Measurements from ENCODE around the gene NTM.

The NTM gene

GRCh38 chr11:132228746-132229325 lies 858.4 kb downstream of the NTM start:
- Histone ChIP-seq H3K9me3 (ENCODE audit: control insufficient read depth in 2 of 2, low read length in 2 of 2) (peaks cover 1 to 2% of the 10 kb centered on the region in 2 donors), H3K27me3 (ENCODE audit: control insufficient read depth in 2 of 2, insufficient read depth in 2 of 2, low read length in 2 of 2) (no peaks in the 10 kb centered on the region), H3K4me1 (ENCODE audit: control insufficient read depth in 2 of 2, insufficient read depth in 2 of 2, low read length in 2 of 2) (no peaks in the 10 kb centered on the region), H3K9ac (ENCODE audit: low read depth in 1 of 2, low read length in 2 of 2) (no peak overlapping the region), H3K36me3 (ENCODE audit: control insufficient read depth in 2 of 2, insufficient read depth in 2 of 2, low read length in 2 of 2) (no peaks in the 10 kb centered on the region), H3K4me3 (ENCODE audit: low read length in 2 of 2) (no peak overlapping the region), H3K27ac (ENCODE audit: low read depth in 2 of 2, low read length in 2 of 2) (no peak overlapping the region)

GRCh38 chr11:132231656-132232347 lies 861.4 kb downstream of the NTM start:
- Histone ChIP-seq H3K9me3 (ENCODE audit: control insufficient read depth in 2 of 2, low read length in 2 of 2) (no peaks in the 10 kb centered on the region), H3K27me3 (ENCODE audit: control insufficient read depth in 2 of 2, insufficient read depth in 2 of 2, low read length in 2 of 2) (no peaks in the 10 kb centered on the region), H3K27ac (ENCODE audit: low read depth in 2 of 2, low read length in 2 of 2) (no peak overlapping the region), H3K9ac (ENCODE audit: low read depth in 1 of 2, low read length in 2 of 2) (no peak overlapping the region), H3K4me1 (ENCODE audit: control insufficient read depth in 2 of 2, insufficient read depth in 2 of 2, low read length in 2 of 2) (no peaks in the 10 kb centered on the region), H3K36me3 (ENCODE audit: control insufficient read depth in 2 of 2, insufficient read depth in 2 of 2, low read length in 2 of 2) (no peaks in the 10 kb centered on the region), H3K4me3 (ENCODE audit: low read length in 2 of 2) (no peak overlapping the region)

GRCh38 chr11:132234878-132235277 lies 864.5 kb downstream of the NTM start:
- H3K9ac ChIP-seq (ENCODE audit: low read depth in 1 of 2, low read length in 2 of 2), result no peak overlapping the region
- no peak overlapping the region for H3K27ac ChIP-seq (ENCODE audit: low read depth in 2 of 2, low read length in 2 of 2)
- H3K4me1 ChIP-seq (ENCODE audit: control insufficient read depth in 2 of 2, insufficient read depth in 2 of 2, low read length in 2 of 2), result no peaks in the 10 kb centered on the region
- no peaks in the 10 kb centered on the region for H3K9me3 ChIP-seq (ENCODE audit: control insufficient read depth in 2 of 2, low read length in 2 of 2)
- H3K4me3 ChIP-seq (ENCODE audit: low read length in 2 of 2), result no peak overlapping the region
- no peaks in the 10 kb centered on the region for H3K27me3 ChIP-seq (ENCODE audit: control insufficient read depth in 2 of 2, insufficient read depth in 2 of 2, low read length in 2 of 2)
- H3K36me3 ChIP-seq (ENCODE audit: control insufficient read depth in 2 of 2, insufficient read depth in 2 of 2, low read length in 2 of 2), result no peaks in the 10 kb centered on the region

DNA sequence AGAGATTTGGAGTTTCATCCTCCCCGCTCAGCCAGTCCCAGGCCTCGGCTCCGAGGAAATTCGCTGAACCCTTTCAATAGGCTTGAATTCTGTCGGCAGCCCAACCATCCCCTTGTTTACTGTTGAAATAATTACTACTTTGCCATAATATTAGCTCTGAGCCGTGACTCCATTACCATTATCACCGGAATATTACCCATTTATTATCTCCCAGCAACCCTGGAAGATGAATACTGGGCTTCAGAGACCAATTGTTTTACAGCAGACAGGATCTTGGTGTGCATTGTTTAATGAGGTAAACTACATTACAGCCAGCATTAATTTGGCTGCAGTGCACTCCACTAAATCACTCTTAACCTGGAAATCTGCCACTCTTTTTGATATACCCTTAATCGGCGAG lies 867.4 kb downstream of the NTM start:
- no peaks in the 10 kb centered on the region for H3K36me3 ChIP-seq (ENCODE audit: control insufficient read depth in 2 of 2, insufficient read depth in 2 of 2, low read length in 2 of 2)
- no peaks in the 10 kb centered on the region for H3K4me1 ChIP-seq (ENCODE audit: control insufficient read depth in 2 of 2, insufficient read depth in 2 of 2, low read length in 2 of 2)
- no peak overlapping the region for H3K4me3 ChIP-seq (ENCODE audit: low read length in 2 of 2)
- no peaks in the 10 kb centered on the region for H3K9me3 ChIP-seq (ENCODE audit: control insufficient read depth in 2 of 2, low read length in 2 of 2)
- H3K27me3 ChIP-seq (ENCODE audit: control insufficient read depth in 2 of 2, insufficient read depth in 2 of 2, low read length in 2 of 2), result no peaks in the 10 kb centered on the region
- H3K27ac ChIP-seq (ENCODE audit: low read depth in 2 of 2, low read length in 2 of 2), result no peak overlapping the region
- H3K9ac ChIP-seq (ENCODE audit: low read depth in 1 of 2, low read length in 2 of 2), result no peak overlapping the region

GRCh38 chr11:132238331-132238866 lies 868.0 kb downstream of the NTM start:
- Histone ChIP-seq H3K36me3 (ENCODE audit: control insufficient read depth in 2 of 2, insufficient read depth in 2 of 2, low read length in 2 of 2) (no peaks in the 10 kb centered on the region), H3K27me3 (ENCODE audit: control insufficient read depth in 2 of 2, insufficient read depth in 2 of 2, low read length in 2 of 2) (no peaks in the 10 kb centered on the region), H3K9me3 (ENCODE audit: control insufficient read depth in 2 of 2, low read length in 2 of 2) (no peaks in the 10 kb centered on the region), H3K4me1 (ENCODE audit: control insufficient read depth in 2 of 2, insufficient read depth in 2 of 2, low read length in 2 of 2) (no peaks in the 10 kb centered on the region), H3K4me3 (ENCODE audit: low read length in 2 of 2) (no peak overlapping the region), H3K27ac (ENCODE audit: low read depth in 2 of 2, low read length in 2 of 2) (no peak overlapping the region), H3K9ac (ENCODE audit: low read depth in 1 of 2, low read length in 2 of 2) (no peak overlapping the region)

DNA sequence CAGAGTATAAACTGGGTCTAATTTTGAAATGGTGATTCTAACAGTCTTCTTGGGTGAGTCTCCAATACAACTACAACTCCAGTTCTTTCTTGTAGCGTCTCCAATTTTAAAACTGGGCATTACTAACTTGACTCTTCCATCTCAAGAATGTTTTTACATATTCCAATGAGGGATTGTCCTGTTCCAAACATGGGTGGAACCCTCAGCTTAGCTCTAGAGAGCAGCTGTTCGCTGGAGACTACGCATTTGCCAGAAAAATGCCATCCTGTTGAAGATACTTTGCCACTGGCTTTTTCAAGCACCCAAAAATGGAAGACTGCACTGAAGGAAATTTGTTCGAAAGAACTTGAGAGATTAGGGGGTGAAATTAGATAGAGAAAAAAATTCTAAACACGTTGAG lies 870.0 kb downstream of the NTM start:
- Histone ChIP-seq H3K27me3 (ENCODE audit: control insufficient read depth in 2 of 2, insufficient read depth in 2 of 2, low read length in 2 of 2) (no peaks in the 10 kb centered on the region), H3K4me3 (ENCODE audit: low read length in 2 of 2) (no peak overlapping the region), H3K9me3 (ENCODE audit: control insufficient read depth in 2 of 2, low read length in 2 of 2) (no peaks in the 10 kb centered on the region), H3K36me3 (ENCODE audit: control insufficient read depth in 2 of 2, insufficient read depth in 2 of 2, low read length in 2 of 2) (no peaks in the 10 kb centered on the region), H3K4me1 (ENCODE audit: control insufficient read depth in 2 of 2, insufficient read depth in 2 of 2, low read length in 2 of 2) (no peaks in the 10 kb centered on the region), H3K27ac (ENCODE audit: low read depth in 2 of 2, low read length in 2 of 2) (no peak overlapping the region), H3K9ac (ENCODE audit: low read depth in 1 of 2, low read length in 2 of 2) (no peak overlapping the region)

- Histone ChIP-seq H3K9ac (ENCODE audit: low read depth in 1 of 2, low read length in 2 of 2) (no peak overlapping the region), H3K36me3 (ENCODE audit: control insufficient read depth in 2 of 2, insufficient read depth in 2 of 2, low read length in 2 of 2) (no peaks in the 10 kb centered on the region), H3K4me1 (ENCODE audit: control insufficient read depth in 2 of 2, insufficient read depth in 2 of 2, low read length in 2 of 2) (no peaks in the 10 kb centered on the region), H3K27ac (ENCODE audit: low read depth in 2 of 2, low read length in 2 of 2) (no peak overlapping the region), H3K4me3 (ENCODE audit: low read length in 2 of 2) (no peak overlapping the region), H3K27me3 (ENCODE audit: control insufficient read depth in 2 of 2, insufficient read depth in 2 of 2, low read length in 2 of 2) (no peaks in the 10 kb centered on the region), H3K9me3 (ENCODE audit: control insufficient read depth in 2 of 2, low read length in 2 of 2) (no peaks in the 10 kb centered on the region)
Measured at GRCh38 chr11:132242632-132243031, 872.2 kb downstream of the NTM start.

DNA sequence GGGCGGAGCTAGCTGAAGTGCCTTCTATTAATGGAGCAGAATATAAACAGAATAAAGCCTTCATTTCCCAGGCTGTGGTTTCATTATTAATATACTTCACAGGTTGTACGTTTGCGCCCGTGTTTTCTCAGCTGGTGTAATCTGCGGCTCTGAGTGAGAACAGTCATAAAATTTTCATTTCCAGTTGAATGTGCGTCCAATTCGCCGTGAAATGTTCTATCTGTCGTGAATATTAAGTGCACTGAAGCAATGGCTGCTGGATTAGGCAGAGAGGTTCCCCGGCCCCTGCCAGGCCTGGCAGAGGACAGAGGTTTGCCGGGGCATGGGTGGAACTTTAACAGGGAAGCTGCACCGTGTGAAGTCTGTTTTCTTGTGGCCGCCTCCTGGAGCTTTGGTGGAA lies 874.4 kb downstream of the NTM start:
- no peaks in the 10 kb centered on the region for H3K4me1 ChIP-seq (ENCODE audit: control insufficient read depth in 2 of 2, insufficient read depth in 2 of 2, low read length in 2 of 2)
- H3K9me3 ChIP-seq (ENCODE audit: control insufficient read depth in 2 of 2, low read length in 2 of 2), result peaks cover 0 to 4% of the 10 kb centered on the region in 2 donors
- H3K9ac ChIP-seq (ENCODE audit: low read depth in 1 of 2, low read length in 2 of 2), result no peak overlapping the region
- H3K27ac ChIP-seq (ENCODE audit: low read depth in 2 of 2, low read length in 2 of 2), result no peak overlapping the region
- no peaks in the 10 kb centered on the region for H3K36me3 ChIP-seq (ENCODE audit: control insufficient read depth in 2 of 2, insufficient read depth in 2 of 2, low read length in 2 of 2)
- H3K27me3 ChIP-seq (ENCODE audit: control insufficient read depth in 2 of 2, insufficient read depth in 2 of 2, low read length in 2 of 2), result peaks cover 0 to 3% of the 10 kb centered on the region in 2 donors
- no peak overlapping the region for H3K4me3 ChIP-seq (ENCODE audit: low read length in 2 of 2)

GRCh38 chr11:132245403-132246385 lies 875.3 kb downstream of the NTM start:
- H3K4me3 ChIP-seq (ENCODE audit: low read length in 2 of 2), result no peak overlapping the region
- H3K4me1 ChIP-seq (ENCODE audit: control insufficient read depth in 2 of 2, insufficient read depth in 2 of 2, low read length in 2 of 2), result no peaks in the 10 kb centered on the region
- peaks cover 0 to 4% of the 10 kb centered on the region in 2 donors for H3K9me3 ChIP-seq (ENCODE audit: control insufficient read depth in 2 of 2, low read length in 2 of 2)
- peaks cover 0 to 3% of the 10 kb centered on the region in 2 donors for H3K27me3 ChIP-seq (ENCODE audit: control insufficient read depth in 2 of 2, insufficient read depth in 2 of 2, low read length in 2 of 2)
- H3K36me3 ChIP-seq (ENCODE audit: control insufficient read depth in 2 of 2, insufficient read depth in 2 of 2, low read length in 2 of 2), result no peaks in the 10 kb centered on the region
- no peak overlapping the region for H3K27ac ChIP-seq (ENCODE audit: low read depth in 2 of 2, low read length in 2 of 2)
- no peak overlapping the region for H3K9ac ChIP-seq (ENCODE audit: low read depth in 1 of 2, low read length in 2 of 2)

GRCh38 chr11:132248580-132248979 lies 878.2 kb downstream of the NTM start:
- Histone ChIP-seq H3K9me3 (ENCODE audit: control insufficient read depth in 2 of 2, low read length in 2 of 2) (peaks cover 0 to 4% of the 10 kb centered on the region in 2 donors), H3K4me1 (ENCODE audit: control insufficient read depth in 2 of 2, insufficient read depth in 2 of 2, low read length in 2 of 2) (no peaks in the 10 kb centered on the region), H3K4me3 (ENCODE audit: low read length in 2 of 2) (no peak overlapping the region), H3K27me3 (ENCODE audit: control insufficient read depth in 2 of 2, insufficient read depth in 2 of 2, low read length in 2 of 2) (peaks cover 0 to 3% of the 10 kb centered on the region in 2 donors), H3K36me3 (ENCODE audit: control insufficient read depth in 2 of 2, insufficient read depth in 2 of 2, low read length in 2 of 2) (no peaks in the 10 kb centered on the region), H3K9ac (ENCODE audit: low read depth in 1 of 2, low read length in 2 of 2) (no peak overlapping the region), H3K27ac (ENCODE audit: low read depth in 2 of 2, low read length in 2 of 2) (no peak overlapping the region)

Data from mucosa of rectum (tissue), 2 donors.